ENCODE measurements around the gene SLC25A24. TPM values are rescaled to one million over a fixed set of nuclear protein-coding genes. Genes with fewer than 3 reads are reported as not detected.

SLC25A24 gene
- total RNA-seq, 1 experiment from 2014 or later = 23.6 TPM

- CTCF ChIA-PET = no interaction called here
- TSS peak; percentile 37 for BruUV-seq (replicated peaks)
- TF ChIP-seq EZH2 (IDR thresholded peaks at IDR 0.05) (no peak), CEBPB (IDR thresholded peaks at IDR 0.05; ENCODE audit: low read depth) (no peak; the same call in 1 of the 2 replicates), SIN3A (IDR thresholded peaks at IDR 0.05; ENCODE audit: low read depth) (no peak), MAX (IDR thresholded peaks at IDR 0.05) (no peak; the same call in 1 of the 2 replicates), FOSL1 (IDR thresholded peaks at IDR 0.05; ENCODE audit: low read depth) (peak; percentile 14; the same call in 1 of the 2 replicates), CBX3 (IDR thresholded peaks at IDR 0.05; ENCODE audit: low read depth) (peak; percentile 15; the same call in 1 of the 2 replicates), POLR2AphosphoS5 (IDR thresholded peaks at IDR 0.05; ENCODE audit: low read depth, low read length) (no peak), SP1 (IDR thresholded peaks at IDR 0.05; ENCODE audit: low read depth) (no peak; the same call in 1 of the 2 replicates), YY1 (IDR thresholded peaks at IDR 0.05; ENCODE audit: extremely low read depth, insufficient replicate concordance, low read depth, low read length) (peak; percentile 10), EZH2phosphoT487 (IDR thresholded peaks at IDR 0.05; ENCODE audit: borderline replicate concordance) (no peak), JUND (IDR thresholded peaks at IDR 0.05) (peak; percentile 30; the same call in 1 of the 2 replicates), SRF (IDR thresholded peaks at IDR 0.05; ENCODE audit: low read depth) (no peak), EGR1 (IDR thresholded peaks at IDR 0.05; ENCODE audit: low read depth) (no peak), POLR2A (IDR thresholded peaks at IDR 0.05; ENCODE audit: borderline replicate concordance, extremely low read depth, insufficient read depth, insufficient read length) (peak; percentile 21), RAD21 (IDR thresholded peaks at IDR 0.05; ENCODE audit: low read depth) (no peak), ATF3 (IDR thresholded peaks at IDR 0.05) (no peak), REST (IDR thresholded peaks at IDR 0.05; ENCODE audit: low read depth) (no peak), ZBTB33 (IDR thresholded peaks at IDR 0.05; ENCODE audit: extremely low read depth, insufficient replicate concordance, low read length) (no peak), CTCF (IDR thresholded peaks at IDR 0.05 in 2 of 3, conservative IDR thresholded peaks at IDR 0.05 in 1 of 3; ENCODE audit: borderline replicate concordance in 1 of 3, insufficient read depth in 1 of 3, low read depth in 2 of 3, low read length in 2 of 3) (no peak), ELF1 (IDR thresholded peaks at IDR 0.05; ENCODE audit: borderline replicate concordance, low read depth) (peak; percentile 17; the same call in 1 of the 2 replicates), ZNF274 (IDR thresholded peaks at IDR 0.05; ENCODE audit: low read depth, low read length) (no peak)
Observed at GRCh38 chr1:108199201-108199691, 897 bp downstream of the SLC25A24 start.

More at GRCh38 chr1:108199201-108199691, 897 bp downstream of the SLC25A24 start:
- Histone ChIP-seq H3K27ac (ENCODE audit: low read depth, low read length) (peak overlapping the region; percentile 92), H4K20me1 (ENCODE audit: insufficient read depth) (no peaks in the 10 kb centered on the region), H3K79me2 (ENCODE audit: insufficient read depth, low read length) (peaks cover 53% of the 10 kb centered on the region), H3K9me2 (ENCODE audit: insufficient read depth) (no peaks in the 10 kb centered on the region), H3K27me3 (ENCODE audit: insufficient read depth, low read length) (no peaks in the 10 kb centered on the region), H2AFZ (ENCODE audit: low read depth, low read length, poor library complexity, severe bottlenecking) (peak overlapping the region; percentile 32), H3K9ac (ENCODE audit: low read length) (peak overlapping the region; percentile 81), H3K4me2 (ENCODE audit: low read length) (peak overlapping the region; percentile 97), H3K4me1 (ENCODE audit: control insufficient read depth in 1 of 2, insufficient read depth in 2 of 2, low read length in 2 of 2) (peaks cover 9 to 24% of the 10 kb centered on the region in 2 experiments; a peak in 3 of 4 replicates), H3K4me3 (replicated peaks in 1 of 2; ENCODE audit: low read depth in 1 of 2, low read length in 2 of 2) (peak overlapping the region; percentile 75 to 92), H3K9me3 (ENCODE audit: control insufficient read depth in 1 of 2, insufficient read depth in 1 of 2, low read depth in 1 of 2, low read length in 2 of 2) (no peaks in the 10 kb centered on the region), H3K36me3 (ENCODE audit: control insufficient read depth in 1 of 2, insufficient read depth in 2 of 2, low read length in 2 of 2) (0 out of 4 replicates have a peak, but pooled peaks cover 0 to 4% of the 10 kb centered on the region in 2 experiments)
- ATAC-seq (peak; percentile 23), DNase-seq (ENCODE audit: low read depth, low spot score) (peak; percentile 16)
- ChIA-PET POLR2A (no interaction called here), RAD21 (ENCODE audit: low non-redundant PET in 1 of 2, low total read pairs in 2 of 2, uncharacterized antibody in 2 of 2, unreplicated experiment in 2 of 2) (no interaction called here)
- intact Hi-C loops (cut with micrococcal nuclease) = no loop called here
